ENCODE measurements around the gene HOXB8.

- TF ChIP-seq CTCF (IDR thresholded peaks at IDR 0.05; ENCODE audit: insufficient read depth, low read length, poor library complexity, severe bottlenecking) (no peak), EZH2phosphoT487 (conservative IDR thresholded peaks at IDR 0.05; ENCODE audit: low read length) (no peak)
Observed at GRCh38 chr17:48613862-48614694, 1.0 kb downstream of the HOXB8 start.

All from SU-DHL-6 (cell line).